ENCODE results near the gene HMGN4. TPM values are rescaled to one million over a fixed set of nuclear protein-coding genes. Genes with fewer than 3 reads are reported as not detected.

Gene HMGN4
- total RNA-seq, 1 donor: 62.2 TPM

GRCh38 chr6:26524722-26525370, 13.3 kb upstream of the HMGN4 start:
- Histone ChIP-seq H3K4me2 (ENCODE audit: insufficient read depth, low read length) (no peak overlapping the region), H3K27me3 (ENCODE audit: insufficient read depth, low read length) (no peaks in the 10 kb centered on the region), H2AFZ (ENCODE audit: low read length) (no peak overlapping the region), H3K36me3 (ENCODE audit: insufficient read depth, low read length) (no peaks in the 10 kb centered on the region), H3K4me1 (ENCODE audit: insufficient read depth, low read length) (peaks cover 5% of the 10 kb centered on the region), H3K79me2 (ENCODE audit: insufficient read depth, low read length) (peaks cover 3% of the 10 kb centered on the region), H4K20me1 (ENCODE audit: insufficient read depth, low read length) (no peaks in the 10 kb centered on the region), H3K9me3 (ENCODE audit: low read depth, low read length) (no peaks in the 10 kb centered on the region), H3K27ac (ENCODE audit: low read depth, low read length) (no peak overlapping the region), H3K4me3 (ENCODE audit: insufficient read depth, low read length) (no peak overlapping the region)
- DNase-seq (ENCODE audit: insufficient read length, low spot score, missing footprints): no peak
- TF ChIP-seq CTCF (IDR thresholded peaks at IDR 0.05; ENCODE audit: extremely low read depth, low read depth, low read length): no peak

GRCh38 chr6:26525838-26526237, 12.3 kb upstream of the HMGN4 start:
- H3K9me3 ChIP-seq (ENCODE audit: low read depth, low read length): no peaks in the 10 kb centered on the region
- no peak for DNase-seq (ENCODE audit: insufficient read length, low spot score, missing footprints)
- H4K20me1 ChIP-seq (ENCODE audit: insufficient read depth, low read length): no peaks in the 10 kb centered on the region
- no peaks in the 10 kb centered on the region for H3K36me3 ChIP-seq (ENCODE audit: insufficient read depth, low read length)
- no peaks in the 10 kb centered on the region for H3K27me3 ChIP-seq (ENCODE audit: insufficient read depth, low read length)
- H3K4me2 ChIP-seq (ENCODE audit: insufficient read depth, low read length): no peak overlapping the region
- H3K27ac ChIP-seq (ENCODE audit: low read depth, low read length): no peak overlapping the region
- TF ChIP-seq CTCF (IDR thresholded peaks at IDR 0.05; ENCODE audit: extremely low read depth, low read depth, low read length): no peak
- no peak overlapping the region for H3K4me3 ChIP-seq (ENCODE audit: insufficient read depth, low read length)
- H3K79me2 ChIP-seq (ENCODE audit: insufficient read depth, low read length): peaks cover 3% of the 10 kb centered on the region
- no peaks in the 10 kb centered on the region for H3K4me1 ChIP-seq (ENCODE audit: insufficient read depth, low read length)
- H2AFZ ChIP-seq (ENCODE audit: low read length): no peak overlapping the region

- H4K20me1 ChIP-seq (ENCODE audit: insufficient read depth, low read length): no peaks in the 10 kb centered on the region
- no peaks in the 10 kb centered on the region for H3K4me1 ChIP-seq (ENCODE audit: insufficient read depth, low read length)
- no peak overlapping the region for H2AFZ ChIP-seq (ENCODE audit: low read length)
- no peak for DNase-seq (ENCODE audit: insufficient read length, low spot score, missing footprints)
- no peak overlapping the region for H3K4me3 ChIP-seq (ENCODE audit: insufficient read depth, low read length)
- no peak overlapping the region for H3K27ac ChIP-seq (ENCODE audit: low read depth, low read length)
- peaks cover 3% of the 10 kb centered on the region for H3K79me2 ChIP-seq (ENCODE audit: insufficient read depth, low read length)
- no peaks in the 10 kb centered on the region for H3K36me3 ChIP-seq (ENCODE audit: insufficient read depth, low read length)
- H3K27me3 ChIP-seq (ENCODE audit: insufficient read depth, low read length): no peaks in the 10 kb centered on the region
- no peak overlapping the region for H3K4me2 ChIP-seq (ENCODE audit: insufficient read depth, low read length)
- no peak for TF ChIP-seq CTCF (IDR thresholded peaks at IDR 0.05; ENCODE audit: extremely low read depth, low read depth, low read length)
- H3K9me3 ChIP-seq (ENCODE audit: low read depth, low read length): no peaks in the 10 kb centered on the region
Observed at GRCh38 chr6:26526928-26527327, 11.2 kb upstream of the HMGN4 start.

GRCh38 chr6:26530203-26530602, 8.0 kb upstream of the HMGN4 start:
- Histone ChIP-seq H3K4me2 (ENCODE audit: insufficient read depth, low read length) (no peak overlapping the region), H3K9me3 (ENCODE audit: low read depth, low read length) (no peaks in the 10 kb centered on the region), H3K4me3 (ENCODE audit: insufficient read depth, low read length) (no peak overlapping the region), H3K4me1 (ENCODE audit: insufficient read depth, low read length) (no peaks in the 10 kb centered on the region), H3K79me2 (ENCODE audit: insufficient read depth, low read length) (no peaks in the 10 kb centered on the region), H2AFZ (ENCODE audit: low read length) (no peak overlapping the region), H3K36me3 (ENCODE audit: insufficient read depth, low read length) (no peaks in the 10 kb centered on the region), H3K27ac (ENCODE audit: low read depth, low read length) (no peak overlapping the region), H3K27me3 (ENCODE audit: insufficient read depth, low read length) (no peaks in the 10 kb centered on the region), H4K20me1 (ENCODE audit: insufficient read depth, low read length) (no peaks in the 10 kb centered on the region)
- TF ChIP-seq CTCF (IDR thresholded peaks at IDR 0.05; ENCODE audit: extremely low read depth, low read depth, low read length): no peak
- no peak for DNase-seq (ENCODE audit: insufficient read length, low spot score, missing footprints)

All from osteoblast (primary cell).